IMR-90 (cell line): ENCODE data around the gene PTGES. TPM values are rescaled to one million over a fixed set of nuclear protein-coding genes. Genes with fewer than 3 reads are reported as not detected.
A peak's percentile ranks its signal among the peaks of the same experiment; 100 is the strongest.

Experiments used
- ATAC-seq: fragments of 200-7000 bp; cut with Tn5 transposase; 2 replicates; pipeline ENCODE4 v1.9.1; 2020; ENCODE audit warnings: low read depth, mild to moderate bottlenecking, moderate library complexity
- BruUV-seq: library from RNA; stranded (reverse); fragments of 400-500 nt; replicated peaks from 2 replicates; lab custom pipeline; 2021; lab: Mats Ljungman, UMichigan
- CTCF ChIA-PET: fragments of 300-600 bp; formaldehyde crosslinking; extraction: SDS; loops from one replicate; lab custom pipeline; 2021; ENCODE audit warnings: antibody characterized with exemption; lab: Yijun Ruan, JAX
- POLR2A ChIA-PET: fragments of 300-600 bp; sonication (Branson Sonifier 250); formaldehyde crosslinking; loops from one replicate; lab custom pipeline; 2022; ENCODE audit warnings: antibody characterized with exemption; ENCODE audit not compliant: unreplicated experiment; lab: Charles Lee
- DNase-seq: peaks from one replicate; pipeline ENCODE4 v3.0.0; 2013
- H2AFZ ChIP-seq: replicated peaks from 2 replicates; pipeline ENCODE3; 2013; ENCODE audit warnings: low read length, mild to moderate bottlenecking; ENCODE audit not compliant: poor library complexity
- H2AK5ac ChIP-seq: 2 replicates; pipeline ENCODE4 v1.6.1; 2013; ENCODE audit warnings: low read depth, low read length, inconsistent platforms
- H2AK9ac ChIP-seq: replicated peaks from 2 replicates; pipeline ENCODE3; 2013; ENCODE audit warnings: mild to moderate bottlenecking, low read depth, low read length, moderate library complexity; ENCODE audit not compliant: poor library complexity
- H2BK120ac ChIP-seq: 2 replicates; pipeline ENCODE4 v1.6.1; 2013; ENCODE audit warnings: low read depth, low read length, inconsistent platforms
- H2BK15ac ChIP-seq: 3 replicates; pipeline ENCODE4 v1.6.1; 2013; ENCODE audit warnings: low read depth, low read length, inconsistent platforms
- H2BK20ac ChIP-seq: 2 replicates; pipeline ENCODE4 v1.6.1; 2013; ENCODE audit warnings: low read depth, mild to moderate bottlenecking, inconsistent platforms, low read length, moderate library complexity
- H2BK5ac ChIP-seq: 2 replicates; pipeline ENCODE4 v1.6.1; 2013; ENCODE audit warnings: mild to moderate bottlenecking, low read depth, low read length, inconsistent platforms; ENCODE audit not compliant: poor library complexity, severe bottlenecking
- H3K14ac ChIP-seq: replicated peaks from 2 replicates; pipeline ENCODE4 v1.6.1; 2013; ENCODE audit warnings: low read depth, low read length, inconsistent platforms
- H3K18ac ChIP-seq: 2 replicates; pipeline ENCODE4 v1.6.1; 2013; ENCODE audit warnings: low read depth, low read length, control low read depth
- H3K23ac ChIP-seq: 2 replicates; pipeline ENCODE4 v1.6.1; 2013; ENCODE audit warnings: low read depth, low read length, inconsistent platforms
- H3K27ac ChIP-seq: 2 replicates; pipeline ENCODE4 v1.5.1; 2013; ENCODE audit warnings: mild to moderate bottlenecking, control low read depth, low read length; ENCODE audit not compliant: insufficient read depth
- H3K27me3 ChIP-seq: 2 replicates; pipeline ENCODE4 v1.6.1; 2013; ENCODE audit warnings: low read length; ENCODE audit not compliant: control insufficient read depth, insufficient read depth
- H3K36me3 ChIP-seq: 2 replicates; pipeline ENCODE4 v1.6.1; 2013; ENCODE audit warnings: low read length, mixed read lengths; ENCODE audit not compliant: control insufficient read depth, insufficient read depth
- H3K4ac ChIP-seq: 2 replicates; pipeline ENCODE4 v1.6.1; 2013; ENCODE audit warnings: low read depth, low read length, inconsistent platforms
- H3K4me1 ChIP-seq: 2 replicates; pipeline ENCODE4 v1.6.1; 2013; ENCODE audit warnings: low read length, mixed read lengths; ENCODE audit not compliant: control insufficient read depth, insufficient read depth
- H3K4me2 ChIP-seq: 2 replicates; pipeline ENCODE4 v1.6.1; 2013; ENCODE audit warnings: low read depth, mild to moderate bottlenecking, control low read depth, low read length, moderate library complexity
- H3K4me3 ChIP-seq: 2 replicates; pipeline ENCODE4 v1.5.1; 2013; ENCODE audit warnings: low read depth, mild to moderate bottlenecking, control low read depth, low read length, moderate library complexity; ENCODE audit not compliant: insufficient read depth
- H3K56ac ChIP-seq: 2 replicates; pipeline ENCODE4 v1.6.1; 2013; ENCODE audit warnings: low read length, inconsistent platforms; ENCODE audit not compliant: insufficient read depth; ENCODE audit errors: extremely low read depth
- H3K79me1 ChIP-seq, 2 experiments: 2 replicates each; pipeline ENCODE4 v1.6.1; 2013; ENCODE audit warnings: low read length in 2 of 2, inconsistent platforms in 1 of 2, low read depth in 1 of 2
- H3K9ac ChIP-seq: 2 replicates; pipeline ENCODE4 v1.6.1; 2013; ENCODE audit warnings: low read depth, low read length, control low read depth
- H3K9me1 ChIP-seq: 2 replicates; pipeline ENCODE4 v1.6.1; 2013; ENCODE audit warnings: low read length, inconsistent platforms; ENCODE audit not compliant: insufficient read depth
- H3K9me3 ChIP-seq: 2 replicates; pipeline ENCODE4 v1.6.1; 2013; ENCODE audit warnings: low read length; ENCODE audit not compliant: control insufficient read depth, insufficient read depth
- H4K20me1 ChIP-seq: 2 replicates; pipeline ENCODE4 v1.6.1; 2013; ENCODE audit warnings: low read length, inconsistent platforms; ENCODE audit not compliant: insufficient read depth
- H4K5ac ChIP-seq: 2 replicates; pipeline ENCODE4 v1.6.1; 2013; ENCODE audit warnings: mild to moderate bottlenecking, low read depth, low read length, control low read depth
- H4K8ac ChIP-seq, 2 experiments: 2 replicates each; pipeline ENCODE4 v1.6.1; 2013; ENCODE audit warnings: low read depth in 2 of 2, low read length in 2 of 2, control low read depth in 1 of 2, inconsistent platforms in 1 of 2
- H4K91ac ChIP-seq: 2 replicates; pipeline ENCODE4 v1.6.1; 2013; ENCODE audit warnings: low read depth, low read length, inconsistent platforms; ENCODE audit not compliant: insufficient read depth
- BHLHE40 ChIP-seq: fragments of 150-350 bp; IDR thresholded peaks from 2 replicates; pipeline ENCODE4 v1.6.1; 2016; ENCODE audit warnings: mild to moderate bottlenecking, low read depth, low read length
- CHD1 ChIP-seq: IDR thresholded peaks from 2 replicates; pipeline ENCODE4 v1.6.1; 2012; ENCODE audit warnings: low read depth, low read length, improper control_type of control experiment
- ELK1 ChIP-seq: fragments of 150-350 bp; IDR thresholded peaks from 2 replicates; pipeline ENCODE4 v1.6.1; 2016; ENCODE audit warnings: low read depth, mild to moderate bottlenecking, low read length, moderate library complexity, borderline replicate concordance
- FOS ChIP-seq: fragments of 150-350 bp; IDR thresholded peaks from 2 replicates; pipeline ENCODE4 v1.6.1; 2016; ENCODE audit warnings: low read depth, low read length
- MAFK ChIP-seq: IDR thresholded peaks from 2 replicates; pipeline ENCODE4 v1.6.1; 2012; ENCODE audit warnings: low read depth, low read length, improper control_type of control experiment
- MAZ ChIP-seq: IDR thresholded peaks from 2 replicates; pipeline ENCODE4 v1.6.1; 2012; ENCODE audit warnings: low read depth, mild to moderate bottlenecking, low read length, improper control_type of control experiment, moderate library complexity, borderline replicate concordance
- NFE2L2 ChIP-seq: fragments of 150-350 bp; IDR thresholded peaks from 2 replicates; pipeline ENCODE4 v1.6.1; 2016; ENCODE audit warnings: low read depth, mild to moderate bottlenecking, low read length
- POLR2A ChIP-seq: IDR thresholded peaks from 2 replicates; pipeline ENCODE4 v1.6.1; 2012; ENCODE audit warnings: mild to moderate bottlenecking, low read depth, low read length
- RCOR1 ChIP-seq: IDR thresholded peaks from 2 replicates; pipeline ENCODE4 v1.6.1; 2012; ENCODE audit warnings: mild to moderate bottlenecking, low read length, improper control_type of control experiment; ENCODE audit not compliant: insufficient replicate concordance
- SMC3 ChIP-seq: fragments of 150-350 bp; IDR thresholded peaks from 2 replicates; pipeline ENCODE4 v1.6.1; 2016; ENCODE audit warnings: low read depth, mild to moderate bottlenecking, antibody characterized with exemption, low read length, moderate library complexity
- WGBS, 2 experiments: methylation state at CpG; one replicate each; pipeline versions ENCODE4 v1.1.5 to v1.1.7; 2013; ENCODE audit warnings: missing lambda C conversion rate in 2 of 2; ENCODE audit not compliant: insufficient read length in 1 of 2; ENCODE audit errors: extremely low coverage in 2 of 2; 5-methylcytosine and 5-hydroxymethylcytosine counted together
- dilution Hi-C: fragments of 300-500 bp; cut with HindIII; formaldehyde crosslinking; loops from one replicate; pipeline ENCODE4 v1.14.3; 2018; ENCODE audit warnings: low sequenced_read_pairs; ENCODE audit not compliant: unreplicated experiment
- in situ Hi-C: fragments of 300-500 bp; cut with MboI; formaldehyde crosslinking; loops from 3 replicates; pipeline ENCODE4 v1.14.3; 2019; ENCODE audit warnings: low sequenced_read_pairs, inconsistent platforms, mixed read lengths
- intact Hi-C: fragments of 100-400 bp; cut with micrococcal nuclease; formaldehyde crosslinking; loops from 2 replicates; pipeline ENCODE4 v1.10.0; 2022
- polyA plus RNA-seq, 3 experiments: library from polyadenylated mRNA; depleted of rRNA; stranded (reverse); fragments of >200 nt; gene quantifications; 2 replicates each; pipeline ENCODE4 v1.2.3, GENCODE V29; 2012; ENCODE audit warnings: low replicate concordance in 1 of 3
- total RNA-seq: library from RNA; depleted of rRNA; stranded (reverse); fragments of >200 nt; gene quantifications from 2 replicates; pipeline ENCODE4 v1.2.3, GENCODE V29; 2012

The PTGES gene
- total and polyA plus RNA-seq, 2 of the 4 experiments (the other 2 are of a cell fraction), result 3.2 to 6.3 TPM

GRCh38 chr9:129775448-129775798 is 22.6 kb upstream of the PTGES start:
- Histone ChIP-seq H3K18ac (peak overlapping the region; percentile 43; the same call in 1 of the 2 replicates), H3K9me3 (no peaks in the 10 kb centered on the region), H3K9me1 (peaks cover 19% of the 10 kb centered on the region), H3K27me3 (no peaks in the 10 kb centered on the region), H3K27ac (no peak overlapping the region), H3K4me2 (no peak overlapping the region), H4K5ac (0 out of 2 replicates have a peak overlapping the region, but pooled peaks have one; percentile 35), H3K4me1 (peaks cover 19% of the 10 kb centered on the region), H3K36me3 (no peaks in the 10 kb centered on the region), H3K9ac (no peak overlapping the region), H3K79me1 (no peaks in the 10 kb centered on the region), H2AK9ac (no peak overlapping the region), H3K4ac (peak overlapping the region; percentile 18), H2AK5ac (peak overlapping the region; percentile 86), H2BK5ac (no peak overlapping the region), H3K4me3 (no peak overlapping the region), H2BK120ac (peak overlapping the region; percentile 24), H2BK20ac (peak overlapping the region; percentile 86), H3K14ac (no peak overlapping the region), H4K8ac (no peak overlapping the region), H4K91ac (peak overlapping the region; percentile 38; the same call in 1 of the 2 replicates), H2BK15ac (peak overlapping the region; percentile 53; the same call in 2 of the 3 replicates), H3K23ac (no peak overlapping the region), H2AFZ (no peak overlapping the region), H3K56ac (no peak overlapping the region), H4K20me1 (no peaks in the 10 kb centered on the region)
- intact Hi-C loops (no loop called here), dilution Hi-C loops (no loop called here), in situ Hi-C loops (no loop called here)
- DNase-seq, result no peak
- no peak for ATAC-seq
- CTCF ChIA-PET, result interaction anchor here (1.0 kb wide), 1 partner anchor 347 kb away, joined by 4 read pairs; no protein-coding TSS in a partner anchor
- POLR2A ChIA-PET, result no interaction called here
- no TSS peak for BruUV-seq
- WGBS, 2 experiments, result no CpG with 5 or more reads among the region's 2 CpGs
- TF ChIP-seq MAFK, result no peak
- TF ChIP-seq BHLHE40, result no peak
- no peak for TF ChIP-seq POLR2A
- no peak for TF ChIP-seq FOS
- TF ChIP-seq ELK1, result no peak
- no peak for TF ChIP-seq NFE2L2
- no peak for TF ChIP-seq RCOR1
- TF ChIP-seq MAZ, result no peak
- no peak for TF ChIP-seq SMC3
- TF ChIP-seq CHD1, result no peak
